H1 (cell line): ENCODE results near the gene ARMC9. TPM values are rescaled to one million over a fixed set of nuclear protein-coding genes. Genes with fewer than 3 reads are reported as not detected.
A peak's percentile ranks its signal among the peaks of the same experiment; 100 is the strongest.

ENCODE experiments used
- CTCF ChIA-PET: fragments of 300-600 bp; sonication (Branson Sonifier 250); formaldehyde crosslinking; loops from one replicate; lab custom pipeline; 2021; ENCODE audit not compliant: partially characterized antibody; lab: Charles Lee
- POLR2A ChIA-PET: fragments of 300-600 bp; sonication (Branson Sonifier 250); formaldehyde crosslinking; loops from one replicate; lab custom pipeline; 2021; ENCODE audit warnings: inconsistent platforms; ENCODE audit not compliant: partially characterized antibody; lab: Charles Lee
- DNase-seq, 2 experiments: peaks; one replicate each; pipeline versions ENCODE4 v3.0.0 to v3.0.0-alpha.2; 2010 to 2022; ENCODE audit warnings: low spot score in 2 of 2, low read depth in 1 of 2, mixed read lengths in 1 of 2
- FAIRE-seq: peaks from 2 replicates; lab custom pipeline; 2011; peaks lifted over from hg19 to GRCh38; lab: Jason Lieb, UNC
- H2AFZ ChIP-seq: 2 replicates; pipeline ENCODE4 v1.8.1; 2012; ENCODE audit warnings: low read length, inconsistent platforms
- H2AK5ac ChIP-seq: 2 replicates; pipeline ENCODE4 v1.6.1; 2013; ENCODE audit warnings: low read depth, low read length
- H2BK120ac ChIP-seq: replicated peaks from 2 replicates; pipeline ENCODE3; 2013; ENCODE audit warnings: low read depth, low read length, inconsistent platforms
- H2BK12ac ChIP-seq: 2 replicates; pipeline ENCODE4 v1.6.1; 2013; ENCODE audit warnings: low read depth, low read length
- H2BK15ac ChIP-seq: 2 replicates; pipeline ENCODE4 v1.6.1; 2013; ENCODE audit warnings: low read length
- H2BK20ac ChIP-seq: 2 replicates; pipeline ENCODE4 v1.6.1; 2013; ENCODE audit warnings: low read length
- H2BK5ac ChIP-seq: 2 replicates; pipeline ENCODE4 v1.6.1; 2013; ENCODE audit warnings: low read depth, low read length
- H3K14ac ChIP-seq: 2 replicates; pipeline ENCODE4 v1.6.1; 2013; ENCODE audit warnings: inconsistent platforms; ENCODE audit not compliant: insufficient read length
- H3K18ac ChIP-seq: 2 replicates; pipeline ENCODE4 v1.6.1; 2013; ENCODE audit warnings: low read length; ENCODE audit errors: extremely low read depth
- H3K23ac ChIP-seq: 2 replicates; pipeline ENCODE4 v1.6.1; 2013; ENCODE audit warnings: inconsistent platforms; ENCODE audit not compliant: insufficient read length
- H3K23me2 ChIP-seq: 2 replicates; pipeline ENCODE4 v1.6.1; 2013; ENCODE audit warnings: low read depth, low read length
- H3K27ac ChIP-seq: 2 replicates; pipeline ENCODE4 v1.6.1; 2011; ENCODE audit warnings: low read depth, low read length, inconsistent platforms
- H3K27me3 ChIP-seq, 4 experiments: replicated peaks in 1 of 4; 1 replicate in 1 of 4; 2 replicates in 3 of 4; pipeline versions ENCODE4 v1.6.1 to v1.8.1; 2011 to 2013; ENCODE audit warnings: low read length in 3 of 4, mild to moderate bottlenecking in 3 of 4, inconsistent platforms in 2 of 4, mixed read lengths in 2 of 4, moderate library complexity in 1 of 4; ENCODE audit not compliant: control insufficient read depth in 3 of 4, insufficient read depth in 3 of 4; ENCODE audit errors: extremely low read depth in 1 of 4
- H3K36me3 ChIP-seq, 4 experiments: 2 replicates each; pipeline versions ENCODE4 v1.6.1 to v1.8.1; 2011 to 2013; ENCODE audit warnings: mild to moderate bottlenecking in 4 of 4, low read length in 3 of 4, moderate library complexity in 2 of 4, control low read depth in 1 of 4, inconsistent platforms in 1 of 4; ENCODE audit not compliant: insufficient read depth in 4 of 4, control insufficient read depth in 2 of 4
- H3K4ac ChIP-seq: replicated peaks from 2 replicates; pipeline ENCODE3; 2013; ENCODE audit warnings: low read length, low read depth, mixed read lengths, inconsistent platforms; ENCODE audit not compliant: insufficient read length
- H3K4me1 ChIP-seq, 4 experiments: replicated peaks in 1 of 4; 1 replicate in 1 of 4; 2 replicates in 3 of 4; pipeline versions ENCODE4 v1.6.1 to v1.8.1; 2011 to 2013; ENCODE audit warnings: low read length in 3 of 4, inconsistent platforms in 2 of 4, mixed read lengths in 1 of 4; ENCODE audit not compliant: insufficient read depth in 4 of 4, control insufficient read depth in 3 of 4
- H3K4me2 ChIP-seq, 2 experiments: 2 replicates each; pipeline versions ENCODE4 v1.6.1 to v1.8.1; 2011 to 2013; ENCODE audit warnings: low read depth in 2 of 2, low read length in 2 of 2, control low read depth in 1 of 2, inconsistent platforms in 1 of 2, mild to moderate bottlenecking in 1 of 2; ENCODE audit not compliant: insufficient read depth in 1 of 2
- H3K4me3 ChIP-seq, 4 experiments: fragments of 200-600, 300-600 bp in 1 of 4; sonication (generic), shearing (Covaris generic), sonication (Bioruptor Twin) in 1 of 4; 2 replicates each; pipeline versions ENCODE4 v1.5.1 to v1.8.1; 2011 to 2016; ENCODE audit warnings: low read length in 4 of 4, low read depth in 3 of 4, control low read depth in 2 of 4, inconsistent platforms in 2 of 4, mild to moderate bottlenecking in 2 of 4, mixed read lengths in 1 of 4, moderate library complexity in 1 of 4; ENCODE audit not compliant: insufficient read depth in 2 of 4; ENCODE audit errors: extremely low read depth in 1 of 4
- H3K56ac ChIP-seq: replicated peaks from 2 replicates; pipeline ENCODE3; 2013; ENCODE audit warnings: low read depth, mild to moderate bottlenecking, mixed read lengths, low read length, inconsistent platforms; ENCODE audit not compliant: insufficient read length
- H3K79me1 ChIP-seq: 2 replicates; pipeline ENCODE4 v1.6.1; 2013; ENCODE audit warnings: low read depth, low read length, control low read depth
- H3K79me2 ChIP-seq, 2 experiments: 2 replicates each; pipeline versions ENCODE4 v1.6.1 to v1.8.1; 2012 to 2013; ENCODE audit warnings: low read length in 2 of 2, mild to moderate bottlenecking in 2 of 2, inconsistent platforms in 1 of 2; ENCODE audit not compliant: insufficient read depth in 2 of 2, control insufficient read depth in 1 of 2
- H3K9ac ChIP-seq, 4 experiments: replicated peaks in 1 of 4; 1 replicate in 1 of 4; 2 replicates in 3 of 4; pipeline versions ENCODE4 v1.6.1 to v1.8.1; 2011 to 2013; ENCODE audit warnings: low read depth in 3 of 4, low read length in 3 of 4, control low read depth in 2 of 4, mild to moderate bottlenecking in 2 of 4, moderate library complexity in 2 of 4, inconsistent platforms in 1 of 4; ENCODE audit errors: extremely low read depth in 1 of 4
- H3K9me3 ChIP-seq, 2 experiments: 2 replicates each; pipeline versions ENCODE4 v1.6.1 to v1.8.1; 2012 to 2013; ENCODE audit warnings: mild to moderate bottlenecking in 2 of 2, moderate library complexity in 2 of 2, control low read depth in 1 of 2, inconsistent platforms in 1 of 2, low read depth in 1 of 2, low read length in 1 of 2, mixed read lengths in 1 of 2; ENCODE audit not compliant: insufficient read depth in 2 of 2
- H4K20me1 ChIP-seq, 2 experiments: replicated peaks in 1 of 2; 2 replicates each; pipeline versions ENCODE3 to v1.8.1; 2011 to 2013; ENCODE audit warnings: inconsistent platforms in 2 of 2, low read length in 2 of 2, mild to moderate bottlenecking in 1 of 2; ENCODE audit not compliant: insufficient read depth in 2 of 2, control insufficient read depth in 1 of 2
- H4K5ac ChIP-seq: 2 replicates; pipeline ENCODE4 v1.6.1; 2013; ENCODE audit warnings: low read length, low read depth, mixed read lengths, inconsistent platforms; ENCODE audit not compliant: insufficient read length
- H4K8ac ChIP-seq: 2 replicates; pipeline ENCODE4 v1.8.0; 2013; ENCODE audit warnings: mild to moderate bottlenecking, moderate library complexity, low read length, inconsistent platforms; ENCODE audit not compliant: insufficient read depth; ENCODE audit errors: extremely low read depth
- H4K91ac ChIP-seq: replicated peaks from 2 replicates; pipeline ENCODE3; 2013; ENCODE audit warnings: low read length, mixed read lengths, inconsistent platforms; ENCODE audit not compliant: insufficient read length
- ASH2L ChIP-seq: fragments of 200-600, 300-600 bp; sonication (generic); IDR thresholded peaks from one replicate; pipeline ENCODE4 v1.7.1; 2017; ENCODE audit warnings: low read length
- BCL11A ChIP-seq, 2 experiments: IDR thresholded peaks; one replicate each; pipeline ENCODE4 v1.6.1; 2011; ENCODE audit warnings: low read depth in 2 of 2, low read length in 2 of 2, mild to moderate bottlenecking in 2 of 2
- CHD1 ChIP-seq: IDR thresholded peaks from 2 replicates; pipeline ENCODE4 v1.6.1; 2012; ENCODE audit warnings: low read depth, low read length, improper control_type of control experiment
- EZH2 ChIP-seq: fragments of 200-600 bp; sonication (generic); IDR thresholded peaks from 2 replicates; pipeline ENCODE4 v1.7.1; 2012; ENCODE audit warnings: low read depth, mild to moderate bottlenecking, moderate library complexity, low read length, inconsistent platforms; ENCODE audit not compliant: severe bottlenecking
- KDM4A ChIP-seq: IDR thresholded peaks from one replicate; pipeline ENCODE4 v1.7.1; 2012; ENCODE audit warnings: low read depth, mild to moderate bottlenecking, moderate library complexity, low read length, inconsistent platforms; ENCODE audit not compliant: severe bottlenecking
- KDM5A ChIP-seq: fragments of 200-600 bp; IDR thresholded peaks from 2 replicates; pipeline ENCODE4 v1.7.1; 2012; ENCODE audit warnings: mild to moderate bottlenecking, low read length, inconsistent platforms, mixed read lengths
- RAD21 ChIP-seq, 2 experiments: IDR thresholded peaks in 1 of 2; conservative IDR thresholded peaks in 1 of 2; 2 replicates each; pipeline ENCODE4 v1.6.1; 2011; ENCODE audit warnings: low read depth in 2 of 2, low read length in 2 of 2, improper control_type of control experiment in 1 of 2, inconsistent platforms in 1 of 2, mild to moderate bottlenecking in 1 of 2, moderate library complexity in 1 of 2
- RNF2 ChIP-seq: fragments of 200-900, 300-1000 bp; sonication (generic); IDR thresholded peaks from 2 replicates; pipeline ENCODE4 v1.7.1; 2016; ENCODE audit warnings: borderline replicate concordance, low read depth, mild to moderate bottlenecking, antibody characterized with exemption, low read length; ENCODE audit not compliant: poor library complexity, severe bottlenecking; ENCODE audit errors: missing control alignments
- TAF7 ChIP-seq: optimal IDR thresholded peaks from 2 replicates; pipeline ENCODE3; 2011; ENCODE audit warnings: low read depth, mild to moderate bottlenecking, inconsistent platforms, low read length, moderate library complexity, borderline replicate concordance
- WGBS, 2 experiments: shearing (Covaris generic) in 1 of 2; methylation state at CpG; one replicate each; pipeline versions ENCODE4 v1.1.6 to v1.1.7; 2013 to 2015; ENCODE audit warnings: low lambda C conversion rate in 2 of 2, mixed read lengths in 2 of 2, inconsistent platforms in 1 of 2, low coverage in 1 of 2, missing lambda C conversion rate in 1 of 2; ENCODE audit not compliant: insufficient replicate concordance in 2 of 2, insufficient coverage in 1 of 2, insufficient read length in 1 of 2; ENCODE audit errors: extremely low coverage in 1 of 2, missing lambda C conversion rate in 1 of 2; 5-methylcytosine and 5-hydroxymethylcytosine counted together
- polyA plus RNA-seq, 7 experiments: library from polyadenylated mRNA; depleted of rRNA in 3 of 7; stranded (reverse) in 5 of 7; unstranded in 2 of 7; fragments of >200 nt in 5 of 7; fragments of 200-250 nt in 2 of 7; gene quantifications; 1 replicate in 5 of 7; 2 replicates in 1 of 7; 4 replicates in 1 of 7; pipeline versions ENCODE4 v1.2.1 to v1.2.3, GENCODE V29; 2011 to 2013; ENCODE audit warnings: missing spikeins in 2 of 7, mixed read lengths in 2 of 7
- total RNA-seq: library from RNA; stranded (reverse); fragmentation: NEBNext Ultra II Directional; extraction: Animal tissue kit (Norgen Biotek cat#: 25700); gene quantifications from 2 replicates; pipeline ENCODE4 v1.2.1, GENCODE V29; 2021
- TF ChIP-seq, protein P1 (sequence below): IDR thresholded peaks from 2 replicates; pipeline ENCODE4 v1.6.1; 2012; ENCODE audit warnings: inconsistent platforms
- TF ChIP-seq, protein P2 (sequence below): IDR thresholded peaks from 2 replicates; pipeline ENCODE4 v1.6.1; 2011; ENCODE audit warnings: low read depth, mild to moderate bottlenecking, low read length; ENCODE audit not compliant: insufficient read depth

Gene ARMC9
- total and polyA plus RNA-seq, 2 of the 8 experiments (the other 6 are each of a cell fraction or from before 2014, with no cell fraction given), result 23.2 to 36.1 TPM

DNA sequence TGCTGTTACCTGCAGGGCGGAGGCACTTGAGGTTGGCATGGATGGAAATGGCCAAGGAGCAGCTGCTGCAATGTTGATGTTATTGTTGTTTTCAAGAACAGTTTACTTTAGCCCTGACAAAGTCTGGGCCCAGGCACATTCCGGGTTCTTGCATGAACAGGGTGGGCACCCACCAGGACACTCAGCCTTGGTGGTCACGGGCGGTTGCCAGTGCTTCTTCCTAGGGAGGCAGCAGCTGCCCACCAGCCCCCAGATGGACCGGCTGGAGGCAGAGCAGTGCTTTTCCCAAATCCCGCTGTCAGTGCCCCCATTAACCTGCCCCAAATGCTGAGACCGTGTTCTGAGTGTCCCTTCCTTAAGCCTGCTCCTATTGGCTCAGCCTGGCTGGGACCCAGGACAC is 158.6 kb downstream of the ARMC9 start:
- H3K9ac ChIP-seq, result no peak overlapping the region
- H4K8ac ChIP-seq, result no peak overlapping the region; the same call in 1 of the 2 replicates
- no peak overlapping the region for H3K56ac ChIP-seq
- H2BK5ac ChIP-seq, result no peak overlapping the region; the same call in 1 of the 2 replicates
- no peak overlapping the region for H3K14ac ChIP-seq
- ChIA-PET POLR2A (interaction anchor here (2.0 kb wide), 1 partner anchor 18 kb away, joined by 5 read pairs; no protein-coding TSS in a partner anchor), CTCF (interaction anchor here (1.0 to 26.8 kb wide), 3 partner anchors 13 to 43 kb away, joined by 3 to 617 read pairs (median 3); partner anchors contain the start of gene B3GNT7)
- FAIRE-seq (no peak), DNase-seq (no peak)
- H4K91ac ChIP-seq, result peak overlapping the region; percentile 87
- H4K20me1 ChIP-seq, result no peaks in the 10 kb centered on the region
- no peaks in the 10 kb centered on the region for H3K9me3 ChIP-seq
- H2AFZ ChIP-seq, result no peak overlapping the region
- H3K23ac ChIP-seq, result no peak overlapping the region
- peak overlapping the region; percentile 95; the same call in 1 of the 2 replicates for H2BK15ac ChIP-seq
- peak overlapping the region; percentile 41 for H3K4ac ChIP-seq
- H2AK5ac ChIP-seq, result no peak overlapping the region
- H4K5ac ChIP-seq, result no peak overlapping the region
- peak overlapping the region; percentile 27; the same call in 1 of the 2 replicates for H2BK20ac ChIP-seq
- no peak overlapping the region; the same call in 1 of the 2 replicates for H2BK12ac ChIP-seq
- peaks cover 4 to 17% (median 4%) of the 10 kb centered on the region in 4 experiments for H3K4me1 ChIP-seq
- peak overlapping the region; percentile 55; the same call in 1 of the 2 replicates for H3K18ac ChIP-seq
- peak overlapping the region; percentile 49 for H2BK120ac ChIP-seq
- H3K27ac ChIP-seq, result no peak overlapping the region; the same call in 1 of the 2 replicates
- no peaks in the 10 kb centered on the region for H3K23me2 ChIP-seq
- no peaks in the 10 kb centered on the region for H3K27me3 ChIP-seq
- H3K4me3 ChIP-seq, result no peak overlapping the region
- H3K4me2 ChIP-seq, result no peak overlapping the region
- no peaks in the 10 kb centered on the region for H3K36me3 ChIP-seq
- 96% methylated on average over 7 of the region's 7 CpGs; no CpG with 5 or more reads in 1 of the 2 experiments for WGBS, 2 experiments
- no peaks in the 10 kb centered on the region for H3K79me2 ChIP-seq
- H3K79me1 ChIP-seq, result no peaks in the 10 kb centered on the region
- TF ChIP-seq CHD1 (no peak), EZH2 (no peak), RNF2 (no peak), KDM5A (no peak), ASH2L (no peak), RAD21 (IDR thresholded peaks at IDR 0.05 in 1 of 2, conservative IDR thresholded peaks at IDR 0.05 in 1 of 2; ENCODE audit: low read depth in 2 of 2, low read length in 2 of 2) (no peak), BCL11A (IDR thresholded peaks at IDR 0.05; ENCODE audit: low read depth in 2 of 2, low read length in 2 of 2) (no peak), TAF7 (no peak), KDM4A (no peak)
- TF ChIP-seq, protein P1, sequence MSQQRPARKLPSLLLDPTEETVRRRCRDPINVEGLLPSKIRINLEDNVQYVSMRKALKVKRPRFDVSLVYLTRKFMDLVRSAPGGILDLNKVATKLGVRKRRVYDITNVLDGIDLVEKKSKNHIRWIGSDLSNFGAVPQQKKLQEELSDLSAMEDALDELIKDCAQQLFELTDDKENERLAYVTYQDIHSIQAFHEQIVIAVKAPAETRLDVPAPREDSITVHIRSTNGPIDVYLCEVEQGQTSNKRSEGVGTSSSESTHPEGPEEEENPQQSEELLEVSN, result no peak
- TF ChIP-seq, protein P2, sequence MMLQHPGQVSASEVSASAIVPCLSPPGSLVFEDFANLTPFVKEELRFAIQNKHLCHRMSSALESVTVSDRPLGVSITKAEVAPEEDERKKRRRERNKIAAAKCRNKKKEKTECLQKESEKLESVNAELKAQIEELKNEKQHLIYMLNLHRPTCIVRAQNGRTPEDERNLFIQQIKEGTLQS, result no peak
